Stomach (tissue), 9 donors: ENCODE measurements around the gene KDM5B. TPM values are rescaled to one million over a fixed set of nuclear protein-coding genes. Genes with fewer than 3 reads are reported as not detected.
"Not testable (repeated sequence)": the region's sequence is repeated elsewhere in the genome, so short reads cannot be mapped to it uniquely, and the experiment has no call there.

Experiments used
- DNase-seq, 2 donors: peaks; one replicate each; pipeline versions ENCODE4 v3.0.0 to v3.0.0-alpha.2; 2013 to 2019
- H3K27ac ChIP-seq, 5 donors: fragments of 200-600 bp in 4 of 5; sonication (generic) in 4 of 5; one replicate each; pipeline ENCODE4 v1.5.1; 2013 to 2019; ENCODE audit warnings: mild to moderate bottlenecking in 1 of 5, moderate library complexity in 1 of 5
- H3K27me3 ChIP-seq, 3 donors: fragments of 200-600 bp; sonication (generic); one replicate each; pipeline ENCODE4 v1.5.1; 2017 to 2019; ENCODE audit warnings: mixed run types in 1 of 3
- H3K36me3 ChIP-seq, 4 donors: fragments of 200-600 bp; sonication (generic); 1 replicate in 3 of 4; 2 replicates in 1 of 4; pipeline ENCODE4 v1.5.1; 2016 to 2019
- H3K4me1 ChIP-seq, 4 donors: fragments of 200-600 bp; sonication (generic); one replicate each; pipeline ENCODE4 v1.5.1; 2016 to 2019
- H3K4me3 ChIP-seq, 4 donors: fragments of 200-600 bp; sonication (generic) in 3 of 4; one replicate each; pipeline ENCODE4 v1.5.1; 2016 to 2019; ENCODE audit warnings: mild to moderate bottlenecking in 1 of 4
- H3K9me3 ChIP-seq, 4 donors: fragments of 200-600 bp; sonication (generic); one replicate each; pipeline ENCODE4 v1.5.1; 2016 to 2019
- CTCF ChIP-seq, 7 experiments: fragments of 450-650 bp in 4 of 7; fragments of 200-600 bp in 3 of 7; sonication (generic) in 3 of 7; IDR thresholded peaks; one replicate each; pipeline ENCODE4 v1.5.1; 2016 to 2019; ENCODE audit warnings: antibody characterized with exemption in 7 of 7, control low read depth in 2 of 7, mild to moderate bottlenecking in 1 of 7
- EP300 ChIP-seq: sonication (generic); formaldehyde crosslinking; IDR thresholded peaks from one replicate; pipeline ENCODE4 v1.6.1; 2017; ENCODE audit warnings: antibody characterized with exemption
- POLR2A ChIP-seq, 4 donors: fragments of 450-650 bp; IDR thresholded peaks; one replicate each; pipeline ENCODE4 v1.6.1; 2016; ENCODE audit warnings: antibody characterized with exemption in 4 of 4, control low read depth in 2 of 4, mild to moderate bottlenecking in 1 of 4, moderate library complexity in 1 of 4
- POLR2AphosphoS5 ChIP-seq, 3 donors: sonication (generic); formaldehyde crosslinking; IDR thresholded peaks; one replicate each; pipeline ENCODE4 v1.6.1; 2016; ENCODE audit warnings: antibody characterized with exemption in 3 of 3
- WGBS, 5 donors: extraction: QIAGEN DNeasy Blood & Tissue Kit in 3 of 5; methylation state at CpG; one replicate each; pipeline versions ENCODE4 v1.1.5 to v1.1.7; 2013 to 2018; 5-methylcytosine and 5-hydroxymethylcytosine counted together
- intact Hi-C: fragments of 100-400 bp; cut with DNase I; formaldehyde crosslinking; loops from one replicate; pipeline ENCODE4 v1.15.1; 2023; ENCODE audit warnings: low total_unique reads
- polyA plus RNA-seq, 3 donors: library from polyadenylated mRNA; stranded (reverse); fragments of 200-250 nt; gene quantifications; one replicate each; pipeline ENCODE4 v1.2.3, GENCODE V29; 2013
- total RNA-seq, 5 donors: library from RNA; depleted of rRNA; stranded (reverse); fragments of >200 nt; gene quantifications; one replicate each; pipeline versions ENCODE4 v1.1.0 to v1.2.3, GENCODE V29; 2014 to 2016
- donor health status: healthy with polysubstance abuse.
- donor health status: Bipolar disorder and iron deficiency.
- donor health status: healthy.

The KDM5B gene
- total and polyA plus RNA-seq, 8 donors: 6.5 to 229 (median 52.8) TPM

GRCh38 chr1:202798792-202799331 is 9.4 kb downstream of the KDM5B start:
- no peak overlapping the region for H3K27ac ChIP-seq
- peaks cover 5 to 66% (median 44%) of the 10 kb centered on the region in 4 donors for H3K4me1 ChIP-seq
- intact Hi-C loops: no loop called here
- H3K9me3 ChIP-seq: no peaks in the 10 kb centered on the region
- H3K27me3 ChIP-seq: no peaks in the 10 kb centered on the region
- no peak for DNase-seq
- no peak overlapping the region for H3K4me3 ChIP-seq
- 70 to 84% (median 83%) methylated on average over 6 of the region's 6 CpGs for WGBS, 5 donors
- TF ChIP-seq POLR2AphosphoS5 (IDR thresholded peaks at IDR 0.05): no peak
- TF ChIP-seq POLR2A (IDR thresholded peaks at IDR 0.05): no peak
- no peak for TF ChIP-seq CTCF (IDR thresholded peaks at IDR 0.05)
- peaks cover 0 to 7% (median 0%) of the 10 kb centered on the region in 4 donors for H3K36me3 ChIP-seq

- Histone ChIP-seq H3K9me3 (no peaks in the 10 kb centered on the region), H3K4me1 (peaks cover 5 to 63% (median 40%) of the 10 kb centered on the region in 4 donors), H3K36me3 (peaks cover 0 to 7% (median 0%) of the 10 kb centered on the region in 4 donors), H3K27me3 (no peaks in the 10 kb centered on the region), H3K27ac (no peak overlapping the region), H3K4me3 (no peak overlapping the region)
- no peak for TF ChIP-seq EP300
- TF ChIP-seq POLR2A (IDR thresholded peaks at IDR 0.05): no peak
- no peak for TF ChIP-seq POLR2AphosphoS5 (IDR thresholded peaks at IDR 0.05)
- no peak for TF ChIP-seq CTCF (IDR thresholded peaks at IDR 0.05)
- DNase-seq: no peak
- 86 to 92% (median 90%) methylated on average over 4 of the region's 4 CpGs for WGBS, 5 donors
- intact Hi-C loops: no loop called here
These were observed 10.0 kb downstream of the KDM5B start for GRCh38 chr1:202798260-202798659.

- H3K27ac ChIP-seq: no peak overlapping the region
- peaks cover 0 to 7% (median 0%) of the 10 kb centered on the region in 4 donors for H3K36me3 ChIP-seq
- no peaks in the 10 kb centered on the region for H3K9me3 ChIP-seq
- DNase-seq: no peak
- H3K4me1 ChIP-seq: peaks cover 5 to 64% (median 36%) of the 10 kb centered on the region in 4 donors
- intact Hi-C loops: no loop called here
- no peak for TF ChIP-seq EP300
- TF ChIP-seq POLR2A (IDR thresholded peaks at IDR 0.05): no peak
- TF ChIP-seq POLR2AphosphoS5 (IDR thresholded peaks at IDR 0.05): no peak
- no peak for TF ChIP-seq CTCF (IDR thresholded peaks at IDR 0.05)
- no peak overlapping the region for H3K4me3 ChIP-seq
- WGBS, 5 donors: 85 to 97% (median 92%) methylated on average over 6 to 7 of the region's 7 CpGs
- no peaks in the 10 kb centered on the region for H3K27me3 ChIP-seq
These were observed 11.6 kb downstream of the KDM5B start for GRCh38 chr1:202796670-202797069.

GRCh38 chr1:202794931-202795330 is 13.3 kb downstream of the KDM5B start:
- H3K27ac ChIP-seq, H3K9me3 ChIP-seq, H3K4me3 ChIP-seq, H3K36me3 ChIP-seq, DNase-seq, H3K27me3 ChIP-seq, intact Hi-C loops: not testable (repeated sequence)
- H3K4me1 ChIP-seq: peaks cover 17 to 80% (median 52%) of the 10 kb centered on the region in 4 donors
- WGBS, 5 donors: 84 to 91% (median 87%) methylated on average over 6 of the region's 6 CpGs

- no peak for DNase-seq
- TF ChIP-seq CTCF (IDR thresholded peaks at IDR 0.05) (no peak), EP300 (no peak), POLR2AphosphoS5 (IDR thresholded peaks at IDR 0.05) (no peak), POLR2A (IDR thresholded peaks at IDR 0.05) (no peak)
- H3K4me1 ChIP-seq: peaks cover 24 to 88% (median 59%) of the 10 kb centered on the region in 4 donors
- no peak overlapping the region for H3K27ac ChIP-seq
- H3K36me3 ChIP-seq: peaks cover 0 to 7% (median 0%) of the 10 kb centered on the region in 4 donors
- no peak overlapping the region for H3K4me3 ChIP-seq
- no peaks in the 10 kb centered on the region for H3K9me3 ChIP-seq
- H3K27me3 ChIP-seq: no peaks in the 10 kb centered on the region
- intact Hi-C loops: no loop called here
These were observed 14.0 kb downstream of the KDM5B start for GRCh38 chr1:202794051-202794740.
